GM21786 (cell line): ENCODE results near the gene TSHR.
A peak's percentile ranks its signal among the peaks of the same experiment; 100 is the strongest.
"Not testable (repeated sequence)": the region's sequence is repeated elsewhere in the genome, so short reads cannot be mapped to it uniquely, and the experiment has no call there.

Source experiments
- ATAC-seq: cut with Tn5 transposase; IDR thresholded peaks from one replicate; pipeline ENCODE4 v1.9.1; 2021; ENCODE audit not compliant: unreplicated experiment

Gene TSHR

DNA sequence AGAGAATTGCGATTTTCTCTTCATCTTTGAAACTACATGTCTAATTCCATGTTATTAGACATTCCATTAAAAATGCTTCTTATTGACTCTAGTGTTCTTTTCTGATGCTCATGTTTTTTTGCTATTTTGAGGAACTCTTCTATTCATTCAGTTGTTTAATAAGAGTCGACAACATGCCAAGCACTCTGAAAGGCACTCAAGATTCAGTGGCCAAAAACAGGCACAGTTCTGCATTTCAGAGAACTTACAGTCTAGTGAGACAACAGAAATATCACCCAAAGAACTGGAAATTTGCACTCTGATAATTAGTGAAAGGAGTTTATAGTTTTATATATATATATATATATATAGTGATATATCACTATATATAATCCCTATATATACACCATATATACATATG lies 111.7 kb downstream of the TSHR start:
- ATAC-seq = no peak

DNA sequence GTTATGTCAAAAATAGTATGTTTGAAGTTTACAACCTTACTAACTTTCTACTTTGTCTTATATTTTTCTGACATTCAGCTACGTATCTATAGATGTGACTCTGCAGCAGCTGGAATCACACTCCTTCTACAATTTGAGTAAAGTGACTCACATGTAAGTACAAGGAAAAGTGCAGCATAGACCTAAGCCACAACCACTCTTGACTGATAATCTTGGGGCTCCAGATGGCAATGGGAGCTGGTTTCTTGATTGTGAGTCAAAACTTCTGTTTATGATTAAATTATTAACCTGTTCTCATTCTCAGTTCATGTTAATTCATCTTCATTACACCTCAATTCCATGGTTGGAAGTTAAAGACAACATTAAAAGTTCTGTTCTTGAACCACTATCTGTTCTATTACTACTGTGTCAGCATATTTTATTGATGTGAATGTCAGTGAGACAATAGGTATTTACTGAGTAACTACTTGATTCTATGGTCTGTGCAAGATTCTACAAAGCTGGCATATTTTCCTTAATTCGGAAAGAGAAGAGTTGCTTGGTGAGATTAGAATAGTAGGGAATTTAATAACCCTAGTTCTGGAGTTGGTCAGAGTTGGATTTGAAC lies 112.9 kb downstream of the TSHR start:
- no peak for ATAC-seq

DNA sequence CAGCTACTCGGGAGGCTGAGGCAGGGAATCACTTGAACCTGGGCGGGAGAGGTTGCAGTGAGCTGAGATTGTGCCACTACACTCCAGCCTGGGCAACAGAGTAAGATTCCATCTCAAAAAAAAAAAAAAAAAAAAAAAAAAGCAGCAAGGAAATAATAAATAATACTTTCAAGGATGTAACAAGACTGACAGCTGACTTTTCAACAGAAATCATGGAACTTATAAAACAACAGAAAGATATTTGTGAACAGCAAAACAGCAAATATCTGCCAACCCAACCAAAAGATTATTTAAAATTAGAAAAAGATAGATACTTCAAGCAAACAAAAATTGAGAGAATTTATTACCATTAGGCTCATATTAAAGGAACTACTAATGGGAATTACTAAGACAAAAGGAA lies 115.1 kb downstream of the TSHR start:
- no peak for ATAC-seq

DNA sequence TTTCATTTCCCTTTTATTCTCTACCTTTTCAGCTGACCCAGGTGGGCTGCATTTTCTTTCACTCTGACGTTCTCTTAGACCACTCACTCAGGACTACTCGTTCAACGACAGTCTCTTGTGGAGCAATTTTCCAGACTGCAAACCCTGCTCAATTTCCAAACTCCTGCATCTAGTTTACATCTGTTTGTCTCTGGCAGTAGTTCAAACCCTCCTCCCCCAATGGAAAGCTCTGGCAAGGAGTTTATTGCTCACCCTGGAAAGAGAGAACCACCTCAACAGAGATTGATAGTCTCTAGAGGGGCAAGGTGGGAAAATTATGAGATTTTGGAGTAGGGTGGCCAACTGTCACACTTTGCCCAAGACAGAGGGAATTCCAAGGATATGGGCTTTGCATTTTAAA lies 130.2 kb downstream of the TSHR start:
- ATAC-seq = no peak

DNA sequence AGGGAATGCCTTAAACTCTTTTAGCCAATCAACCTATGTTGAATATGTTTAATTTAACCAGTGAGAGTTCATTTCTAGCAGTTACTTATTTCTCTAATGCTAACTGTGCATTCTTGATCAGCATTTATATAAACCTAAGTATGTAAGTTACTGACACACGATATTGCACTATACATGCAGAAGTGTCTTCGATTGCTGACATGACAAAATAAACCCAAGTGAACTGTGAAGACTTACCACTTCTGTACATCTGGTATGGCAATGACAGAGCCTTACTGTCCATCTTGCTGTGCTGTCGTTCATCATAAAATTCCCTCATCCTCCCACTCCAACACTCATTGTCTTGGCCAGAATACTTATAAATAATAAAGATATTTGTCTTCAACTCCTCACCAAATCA lies 131.8 kb downstream of the TSHR start:
- ATAC-seq = no peak

DNA sequence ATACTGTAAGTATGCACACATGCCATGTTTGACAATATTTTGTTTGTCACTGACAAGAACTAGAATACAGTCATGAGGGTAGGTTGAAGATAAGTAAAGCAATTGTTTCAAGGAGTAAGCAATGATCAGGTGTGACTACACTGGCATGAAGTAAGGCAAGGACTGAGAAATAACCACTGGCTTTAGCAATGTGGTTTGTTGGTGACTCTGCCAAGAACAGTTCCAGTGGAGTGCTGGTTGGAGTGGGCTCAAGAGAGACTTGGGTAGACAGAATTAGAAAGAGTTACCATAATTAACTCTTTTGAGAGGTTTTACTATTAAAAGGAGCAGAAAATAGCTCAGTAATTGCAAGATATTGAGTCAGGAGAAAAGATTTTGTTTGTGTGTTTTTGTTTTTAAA lies 135.7 kb downstream of the TSHR start:
- no peak for ATAC-seq

DNA sequence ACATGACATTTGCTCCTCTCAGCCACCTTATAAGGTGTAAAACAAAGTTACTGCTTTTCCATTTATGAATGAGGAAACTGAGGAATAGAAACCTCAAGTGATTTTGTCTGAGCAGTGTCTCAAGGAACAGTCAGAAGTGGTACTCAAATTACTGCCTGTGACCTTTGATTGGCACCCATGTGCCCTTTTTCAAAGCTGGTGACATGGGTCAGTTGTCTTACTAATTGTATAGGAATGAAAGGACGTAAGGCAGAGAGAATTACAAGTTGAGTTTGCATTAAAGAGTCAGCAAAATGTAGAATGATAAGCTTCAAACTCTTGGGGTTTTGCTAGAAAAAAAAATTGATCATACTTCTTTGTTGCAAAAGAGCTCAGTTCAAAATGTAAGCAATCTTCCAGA lies 136.2 kb downstream of the TSHR start:
- ATAC-seq = no peak

DNA sequence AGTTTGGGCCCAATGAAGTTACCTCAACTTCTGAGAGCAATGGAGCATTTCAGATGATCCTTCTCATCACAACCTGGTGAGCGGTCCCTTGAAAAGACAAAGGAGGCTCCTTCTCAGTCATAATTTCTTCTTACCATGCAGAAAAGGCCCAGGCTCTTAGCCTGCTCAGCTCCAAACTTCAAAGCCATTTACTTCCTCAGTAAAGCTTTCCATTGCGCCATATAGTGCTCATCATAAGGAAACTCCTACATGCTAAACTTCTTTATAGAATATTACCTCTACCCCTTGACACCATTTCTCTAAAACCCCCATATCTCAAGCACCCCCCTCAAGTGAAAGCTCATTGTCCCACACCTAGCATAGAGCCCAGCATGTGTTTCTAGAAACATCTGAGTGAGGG lies 138.2 kb downstream of the TSHR start:
- ATAC-seq = no peak

DNA sequence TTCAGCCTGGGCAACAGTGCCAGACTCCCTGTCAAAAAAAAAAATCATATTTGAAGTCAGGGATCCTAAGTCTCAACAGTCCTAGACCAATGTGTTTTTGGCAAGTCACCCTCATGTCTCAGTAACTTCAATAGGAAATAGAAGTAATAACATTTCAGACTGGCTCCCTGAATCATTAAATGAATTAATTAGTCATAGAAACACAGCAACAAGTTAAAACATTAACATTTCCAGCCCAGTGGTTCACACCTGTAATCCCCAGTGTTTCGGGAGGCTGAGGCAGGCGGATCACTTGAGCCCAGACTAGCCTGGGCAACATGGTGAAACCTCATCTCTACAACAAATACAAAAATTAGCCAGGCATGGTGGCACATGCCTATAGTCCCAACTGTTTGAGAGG lies 140.1 kb downstream of the TSHR start:
- no peak for ATAC-seq

DNA sequence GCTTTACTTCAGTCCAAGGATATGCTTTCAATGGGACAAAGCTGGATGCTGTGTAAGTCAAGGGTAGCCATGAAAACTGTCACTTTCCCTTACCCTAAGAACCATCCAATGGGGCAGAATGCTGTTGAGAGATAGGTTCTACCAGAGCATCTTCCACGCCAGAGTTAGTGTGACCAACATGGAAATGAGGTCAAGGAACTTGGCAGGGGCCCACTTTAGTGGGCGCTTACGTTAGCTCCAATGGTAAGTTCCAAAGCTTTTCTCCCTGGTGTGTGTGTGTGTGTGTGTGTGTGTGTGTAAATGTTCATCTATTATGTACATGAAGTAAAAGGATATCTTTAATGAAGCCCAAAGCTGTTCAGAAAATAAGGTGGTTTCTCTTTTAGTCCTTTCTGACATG lies 141.2 kb downstream of the TSHR start:
- ATAC-seq = no peak

DNA sequence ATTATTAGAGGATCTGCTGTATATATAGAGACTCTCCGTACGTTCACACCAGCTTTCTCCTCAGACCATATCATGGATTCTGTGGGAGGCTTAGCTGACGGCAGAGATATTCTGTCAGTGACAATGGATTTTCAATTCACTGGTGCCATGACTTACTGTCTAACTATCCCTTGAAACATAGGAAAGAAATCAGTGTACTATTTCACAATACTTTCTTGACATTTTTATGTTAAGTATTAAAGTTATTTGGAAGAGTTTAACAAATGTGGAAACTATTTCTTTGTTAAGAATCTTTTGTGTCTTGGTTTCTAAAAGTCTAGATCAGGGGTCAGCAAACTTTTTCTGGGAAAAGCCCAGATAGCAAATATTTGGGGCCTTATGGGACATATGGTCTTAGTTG lies 146.8 kb downstream of the TSHR start:
- no peak for ATAC-seq

DNA sequence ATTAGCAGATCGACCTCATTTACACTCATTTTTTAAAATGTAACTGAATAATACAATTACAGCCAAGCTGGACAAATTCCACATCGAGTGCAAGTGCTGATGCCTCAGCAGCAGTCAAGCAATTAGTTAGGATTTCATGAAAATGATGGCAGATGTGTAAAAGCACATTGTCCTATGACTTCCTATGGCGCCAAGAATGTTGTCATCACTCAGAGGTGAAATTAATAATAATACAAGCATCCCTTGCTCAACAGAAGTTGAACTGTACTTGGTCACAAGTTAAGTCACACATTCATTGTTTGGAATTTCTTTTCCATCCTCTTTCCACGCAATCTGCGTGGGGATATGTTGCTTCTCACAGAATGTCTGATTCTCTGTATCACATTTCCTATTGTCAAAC lies 148.0 kb downstream of the TSHR start:
- no peak for ATAC-seq

DNA sequence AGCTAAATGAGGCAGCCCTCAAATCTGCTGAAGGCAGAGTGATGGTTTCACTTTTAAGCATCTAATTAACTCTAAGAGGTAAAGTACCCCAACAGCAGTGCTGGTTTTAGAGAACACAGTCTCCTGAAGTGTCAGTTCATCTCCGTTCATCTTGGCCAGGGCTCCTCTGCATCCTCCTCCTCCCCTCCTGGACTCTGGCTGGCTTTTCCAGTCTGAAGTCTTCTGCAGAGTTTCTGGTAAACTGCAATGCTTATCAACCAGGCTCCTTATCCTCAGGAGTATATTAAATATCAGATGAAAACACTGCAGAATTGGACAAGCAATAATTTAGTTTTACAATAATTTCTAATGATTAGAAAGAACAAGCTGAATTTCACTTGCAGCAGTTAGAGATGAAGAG lies 150.0 kb downstream of the TSHR start:
- ATAC-seq = no peak

DNA sequence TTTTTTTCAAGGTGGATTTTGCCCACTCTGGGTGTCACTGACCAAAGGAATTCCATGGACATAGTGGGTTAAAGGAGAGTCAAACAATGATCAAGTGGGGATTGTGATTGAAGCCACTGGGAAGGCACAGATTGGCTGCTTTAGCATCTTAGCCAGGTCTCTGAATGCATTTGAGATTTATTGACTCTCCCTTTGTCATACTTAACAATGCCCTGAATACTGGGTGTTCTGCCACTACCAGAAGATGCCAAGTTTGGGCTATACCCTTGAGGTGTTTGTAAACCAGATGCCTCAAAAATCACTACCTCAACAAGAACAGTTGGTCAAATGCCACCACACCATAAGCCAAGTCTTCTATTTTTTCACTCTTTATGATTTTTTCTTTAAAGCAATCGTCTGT lies 150.5 kb downstream of the TSHR start:
- no peak for ATAC-seq

DNA sequence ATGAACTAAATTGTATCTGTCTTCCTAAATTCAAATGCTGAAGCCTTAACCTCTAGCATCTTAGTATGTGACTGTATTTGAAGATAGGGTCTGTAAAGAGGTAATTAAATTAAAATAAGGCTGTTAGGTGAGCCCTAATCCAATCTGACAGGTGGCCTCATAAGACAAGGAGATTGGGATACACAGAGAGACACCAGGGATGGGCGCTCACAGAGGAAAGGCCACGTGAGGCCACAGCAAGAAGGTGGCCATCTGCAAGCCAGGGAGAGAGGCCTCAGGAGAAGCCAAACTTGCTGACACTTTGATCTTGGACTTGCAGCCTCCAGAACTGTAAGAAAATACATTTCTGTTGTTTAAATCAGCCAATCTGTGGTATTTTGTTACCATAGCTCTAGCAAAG lies 154.8 kb downstream of the TSHR start:
- ATAC-seq = no peak

DNA sequence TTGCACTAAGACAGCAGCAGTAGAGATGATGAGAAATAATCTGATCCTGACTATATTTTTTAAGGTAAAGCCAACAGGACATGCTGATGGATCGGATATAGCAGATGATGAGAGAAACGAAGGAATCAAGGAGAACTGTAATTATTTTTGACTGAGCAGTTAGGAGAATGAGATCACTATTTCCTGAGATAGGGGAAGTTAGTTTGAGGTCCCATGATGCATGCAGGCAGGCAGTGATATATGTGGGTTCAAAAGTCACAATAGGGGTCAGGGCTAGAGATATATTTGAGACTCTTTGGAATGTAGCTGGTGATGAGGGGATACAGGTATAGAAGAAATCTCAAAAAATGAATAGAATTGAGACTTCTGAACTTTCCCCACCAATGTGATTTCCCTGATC lies 157.8 kb downstream of the TSHR start:
- no peak for ATAC-seq

DNA sequence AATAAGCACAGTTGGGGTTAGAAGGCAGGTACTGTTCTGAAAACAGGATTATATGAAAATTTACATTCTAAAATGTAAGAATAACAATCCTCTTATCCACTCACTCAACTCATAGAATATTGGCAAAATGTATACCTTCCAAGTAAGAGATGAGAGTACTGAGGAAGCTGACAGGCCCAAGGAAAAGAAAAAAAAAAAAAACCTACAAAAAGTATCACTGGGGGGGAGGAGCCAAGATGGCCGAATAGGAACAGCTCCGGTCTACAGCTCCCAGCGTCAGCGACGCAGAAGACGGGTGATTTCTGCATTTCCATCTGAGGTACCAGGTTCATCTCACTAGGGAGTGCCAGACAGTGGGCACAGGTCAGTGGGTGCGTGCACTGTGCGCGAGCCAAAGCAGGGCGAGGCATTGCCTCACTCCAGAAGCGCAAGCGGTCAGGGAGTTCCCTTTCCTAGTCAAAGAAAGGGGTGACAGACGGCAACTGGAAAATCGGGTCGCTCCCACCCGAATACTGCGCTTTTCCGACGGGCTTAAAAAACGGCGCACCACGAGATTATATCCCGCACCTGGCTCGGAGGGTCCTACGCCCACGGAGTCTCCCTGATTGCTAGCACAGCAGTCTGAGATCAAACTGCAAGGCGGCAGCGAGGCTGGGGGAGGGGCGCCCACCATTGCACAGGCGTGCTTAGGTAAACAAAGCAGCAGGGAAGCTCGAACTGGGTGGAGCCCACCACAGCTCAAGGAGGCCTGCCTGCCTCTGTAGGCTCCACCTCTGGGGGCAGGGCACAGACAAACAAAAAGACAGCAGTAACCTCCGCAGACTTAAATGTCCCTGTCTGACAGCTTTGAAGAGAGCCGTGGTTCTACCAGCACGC lies 158.8 kb downstream of the TSHR start:
- not testable (repeated sequence) for ATAC-seq

DNA sequence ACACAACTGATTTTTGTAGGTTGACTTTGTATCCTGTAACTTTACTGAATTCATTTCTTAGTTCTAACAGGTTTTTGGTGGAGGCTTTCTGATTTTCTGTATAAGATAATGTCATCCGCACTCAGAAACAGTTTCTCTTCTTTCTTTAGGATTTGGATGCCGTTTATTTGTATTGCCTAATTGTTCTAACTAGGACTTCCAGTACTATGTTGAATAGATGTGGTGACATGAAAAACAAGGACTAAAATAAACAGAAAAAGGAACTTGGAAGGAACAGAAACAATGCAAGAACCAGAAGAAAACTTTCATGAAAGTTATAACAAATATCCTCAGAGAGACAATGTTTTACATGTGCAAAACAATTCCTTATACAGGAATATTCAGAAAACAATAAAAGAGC lies 165.1 kb downstream of the TSHR start:
- ATAC-seq = no peak

DNA sequence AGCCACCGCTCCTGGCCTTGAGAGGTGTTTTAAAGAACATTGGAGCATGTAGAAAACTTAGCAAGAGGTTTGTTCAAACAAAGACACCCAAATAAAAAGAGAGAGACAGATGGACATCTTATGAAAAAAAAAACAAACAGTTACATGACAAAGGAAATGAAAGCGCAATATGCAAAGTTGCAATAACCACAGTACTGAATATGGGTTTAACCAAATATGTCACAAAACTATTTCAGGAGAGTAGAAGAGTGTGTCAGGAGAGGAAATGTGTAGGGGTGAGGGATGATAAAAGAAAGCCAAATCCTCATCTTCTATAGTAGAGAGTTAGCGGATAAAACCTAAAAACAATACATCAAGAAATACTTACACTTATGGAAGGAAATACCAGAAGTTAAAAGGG lies 166.9 kb downstream of the TSHR start:
- peak; percentile 99 for ATAC-seq

DNA sequence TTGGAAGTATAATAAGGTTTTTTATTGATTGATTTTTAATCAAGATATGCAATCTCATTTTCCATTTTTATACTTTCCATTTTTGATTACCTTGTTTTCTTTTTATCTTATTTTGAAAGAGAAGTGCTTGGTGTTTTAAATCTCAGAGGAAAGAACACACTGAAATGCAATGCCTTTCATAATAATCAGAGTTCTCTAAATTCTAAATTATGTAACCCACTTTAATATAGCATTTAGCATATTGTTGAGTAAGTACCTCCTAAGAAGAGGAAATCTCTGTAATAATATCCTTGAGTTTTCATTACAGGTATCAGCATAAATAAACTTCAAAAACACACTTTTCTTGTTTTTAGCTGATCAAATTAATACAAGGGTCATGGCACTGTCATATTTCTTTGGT lies 168.4 kb downstream of the TSHR start:
- no peak for ATAC-seq

DNA sequence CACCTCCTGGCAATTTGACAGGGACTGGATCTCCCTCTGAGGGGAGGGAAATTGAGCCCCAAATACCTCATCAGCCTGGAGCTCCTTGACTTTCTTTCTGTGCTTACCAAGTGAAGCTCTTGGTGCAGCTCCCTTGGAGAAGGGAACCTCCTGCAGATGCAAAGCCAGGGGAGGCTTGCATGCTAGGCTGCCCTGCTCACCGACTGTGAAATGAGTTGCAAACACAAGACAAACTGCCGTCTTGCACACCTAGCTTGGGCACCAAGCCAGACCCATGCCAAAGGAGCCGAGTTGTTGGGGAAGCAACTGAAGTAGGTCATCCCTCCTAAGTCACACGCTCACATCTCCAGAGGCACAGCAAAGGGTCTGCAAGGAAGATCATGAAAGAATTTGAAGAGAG lies 170.1 kb downstream of the TSHR start:
- no peak for ATAC-seq

DNA sequence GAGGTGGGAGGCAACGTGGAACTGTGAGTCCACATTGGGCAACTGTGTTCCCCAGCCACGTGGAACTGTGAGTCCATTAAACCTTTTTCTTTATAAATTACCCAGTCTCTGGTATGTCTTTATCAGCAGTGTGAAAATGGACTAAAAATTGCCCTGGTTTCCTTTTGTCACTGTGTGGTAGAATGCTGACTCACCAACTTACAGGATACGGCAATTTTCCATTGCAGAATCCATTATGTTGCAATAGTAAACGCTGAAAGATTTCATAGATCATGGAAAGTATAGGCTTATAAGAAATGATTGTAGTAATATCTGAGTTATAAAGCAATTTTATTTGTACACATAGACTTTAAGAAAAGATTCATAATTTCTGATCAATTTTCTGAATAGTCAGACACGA lies 172.4 kb downstream of the TSHR start:
- no peak for ATAC-seq

DNA sequence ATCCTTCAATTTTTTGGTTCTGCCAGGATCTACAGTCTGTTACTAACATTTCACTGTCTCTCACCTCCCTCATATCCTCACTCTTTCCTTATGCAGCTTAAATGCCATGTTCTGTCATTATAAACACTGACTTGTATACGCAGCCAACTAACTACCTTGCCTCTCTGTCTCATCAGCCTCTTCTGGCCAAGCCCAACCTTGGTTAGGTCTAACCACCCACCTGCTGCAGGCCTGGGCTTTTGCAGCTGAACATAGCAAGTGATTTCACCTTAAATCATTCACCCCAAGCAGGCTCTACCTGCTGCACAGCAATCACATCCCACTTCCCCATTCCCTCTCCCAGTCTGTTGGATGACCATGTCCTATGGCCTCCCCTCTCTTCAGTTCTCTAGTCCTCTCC lies 173.8 kb downstream of the TSHR start:
- ATAC-seq = no peak
